Mucosa of descending colon (tissue), 3 donors: ENCODE results near the gene CLTCL1. TPM values are rescaled to one million over a fixed set of nuclear protein-coding genes. Genes with fewer than 3 reads are reported as not detected.
A peak's percentile ranks its signal among the peaks of the same experiment; 100 is the strongest.
"Not testable (repeated sequence)": the region's sequence is repeated elsewhere in the genome, so short reads cannot be mapped to it uniquely, and the experiment has no call there.

Experiments
- ATAC-seq: fragments of 200-7000 bp; cut with Tn5 transposase; one replicate; pipeline ENCODE4 v1.9.1; 2020; ENCODE audit warnings: mild to moderate bottlenecking, moderate library complexity
- DNase-seq, 3 donors: peaks; one replicate each; pipeline ENCODE4 v3.0.0-alpha.2; 2020
- H3K36me3 ChIP-seq: fragments of 200-600 bp; one replicate; pipeline ENCODE4 v1.8.0; 2021; ENCODE audit warnings: low read depth, mild to moderate bottlenecking
- H3K4me1 ChIP-seq: fragments of 200-600 bp; one replicate; pipeline ENCODE4 v1.8.0; 2021; ENCODE audit warnings: low read depth, mild to moderate bottlenecking
- H3K4me3 ChIP-seq: fragments of 200-600 bp; one replicate; pipeline ENCODE4 v1.8.0; 2021; ENCODE audit warnings: mild to moderate bottlenecking
- H3K9me3 ChIP-seq: fragments of 200-600 bp; one replicate; pipeline ENCODE4 v1.8.0; 2021; ENCODE audit warnings: mild to moderate bottlenecking
- intact Hi-C, 2 donors: fragments of 100-400 bp; cut with DNase I in 1 of 2; cut with micrococcal nuclease in 1 of 2; formaldehyde crosslinking; loops; one replicate each; pipeline versions ENCODE4 v1.11.0 to v1.11.1; 2022; cut with DNase I, micrococcal nuclease
- total RNA-seq, 3 donors: library from RNA; stranded (reverse); fragmentation: NEBNext Ultra II Directional in 2 of 3; extraction: Animal tissue kit (Norgen Biotek cat#: 25700) in 2 of 3; gene quantifications; one replicate each; pipeline versions ENCODE4 v1.2.1 to v1.2.4, GENCODE V29; 2021 to 2023
- TF ChIP-seq, protein P1 (sequence below): fragments of 200-600 bp; IDR thresholded peaks from one replicate; pipeline ENCODE4 v1.8.0; 2022; ENCODE audit warnings: antibody characterized with exemption, mild to moderate bottlenecking
- donor health status: DM: no; HTN: no; CAD: no; lungs with moderate emphysema.
- donor health status: DM: no; HTN: no; CAD: no.
- donor health status: DM: no; HTN: yes; CAD: no.

Gene CLTCL1
- total RNA-seq, 3 donors from 2014 or later = 3.0 to 5.9 (median 5.7) TPM

DNA sequence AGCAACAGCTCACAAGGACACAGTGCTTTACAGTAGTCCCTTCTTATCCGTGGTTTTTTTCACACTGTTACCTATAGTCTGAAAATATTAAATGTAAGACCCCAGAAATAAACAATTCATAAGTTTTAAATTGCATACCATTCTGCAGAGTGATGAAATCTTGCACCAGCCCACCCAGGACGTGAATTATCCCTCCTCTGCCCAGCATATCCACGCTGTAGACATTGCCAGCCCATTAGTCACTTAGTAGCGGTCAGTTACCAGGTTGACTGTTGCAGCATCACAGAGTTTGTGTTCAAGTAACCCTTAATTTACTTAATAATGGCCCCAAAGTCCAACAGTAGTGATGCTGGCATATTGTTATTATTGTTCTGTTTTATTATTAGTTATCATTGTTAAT, 3.6 kb downstream of the CLTCL1 start:
- H3K9me3 ChIP-seq = no peaks in the 10 kb centered on the region
- DNase-seq (no peak), ATAC-seq (no peak)
- H3K4me3 ChIP-seq = no peak overlapping the region
- no peaks in the 10 kb centered on the region for H3K36me3 ChIP-seq
- TF ChIP-seq, protein P1, sequence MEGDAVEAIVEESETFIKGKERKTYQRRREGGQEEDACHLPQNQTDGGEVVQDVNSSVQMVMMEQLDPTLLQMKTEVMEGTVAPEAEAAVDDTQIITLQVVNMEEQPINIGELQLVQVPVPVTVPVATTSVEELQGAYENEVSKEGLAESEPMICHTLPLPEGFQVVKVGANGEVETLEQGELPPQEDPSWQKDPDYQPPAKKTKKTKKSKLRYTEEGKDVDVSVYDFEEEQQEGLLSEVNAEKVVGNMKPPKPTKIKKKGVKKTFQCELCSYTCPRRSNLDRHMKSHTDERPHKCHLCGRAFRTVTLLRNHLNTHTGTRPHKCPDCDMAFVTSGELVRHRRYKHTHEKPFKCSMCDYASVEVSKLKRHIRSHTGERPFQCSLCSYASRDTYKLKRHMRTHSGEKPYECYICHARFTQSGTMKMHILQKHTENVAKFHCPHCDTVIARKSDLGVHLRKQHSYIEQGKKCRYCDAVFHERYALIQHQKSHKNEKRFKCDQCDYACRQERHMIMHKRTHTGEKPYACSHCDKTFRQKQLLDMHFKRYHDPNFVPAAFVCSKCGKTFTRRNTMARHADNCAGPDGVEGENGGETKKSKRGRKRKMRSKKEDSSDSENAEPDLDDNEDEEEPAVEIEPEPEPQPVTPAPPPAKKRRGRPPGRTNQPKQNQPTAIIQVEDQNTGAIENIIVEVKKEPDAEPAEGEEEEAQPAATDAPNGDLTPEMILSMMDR = no peak
- intact Hi-C loops = no loop called here
- H3K4me1 ChIP-seq = peaks cover 12% of the 10 kb centered on the region

DNA sequence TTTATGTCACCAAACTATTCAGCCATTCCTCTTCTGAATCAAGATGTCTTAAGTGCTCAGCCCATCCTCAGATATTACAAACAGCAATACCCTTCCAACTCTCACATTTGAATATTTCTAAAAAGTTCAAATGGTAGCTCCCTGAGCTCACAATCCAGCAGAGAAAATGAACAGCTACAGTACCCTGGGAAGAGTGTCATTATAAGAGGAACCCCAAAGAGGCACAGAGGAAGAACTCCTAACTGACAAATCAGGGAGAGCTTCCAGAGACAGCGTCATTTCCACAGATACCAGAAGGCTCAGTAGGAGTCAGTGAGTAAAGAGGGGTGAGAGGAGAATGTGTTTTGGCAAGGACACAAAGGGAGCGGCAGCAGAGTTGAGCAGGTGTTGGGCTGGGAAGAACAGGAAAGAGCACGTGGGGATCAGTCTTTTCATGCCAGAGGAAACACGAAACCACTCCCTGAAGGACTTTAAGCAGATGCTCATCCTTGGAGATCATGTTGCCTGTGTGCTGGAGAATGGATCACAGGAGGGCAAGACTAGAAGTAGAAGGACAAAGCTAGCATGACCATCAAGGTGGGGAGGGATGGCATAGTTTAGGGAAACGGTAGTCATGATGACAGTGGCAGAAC, 4.3 kb downstream of the CLTCL1 start:
- intact Hi-C loops = no loop called here
- Histone ChIP-seq H3K36me3 (no peaks in the 10 kb centered on the region), H3K4me3 (no peak overlapping the region), H3K9me3 (no peaks in the 10 kb centered on the region), H3K4me1 (peaks cover 6% of the 10 kb centered on the region)
- ATAC-seq (peak; percentile 54), DNase-seq (peak in 1 of 3 donors; percentile 19)
- TF ChIP-seq, protein P1 = no peak

DNA sequence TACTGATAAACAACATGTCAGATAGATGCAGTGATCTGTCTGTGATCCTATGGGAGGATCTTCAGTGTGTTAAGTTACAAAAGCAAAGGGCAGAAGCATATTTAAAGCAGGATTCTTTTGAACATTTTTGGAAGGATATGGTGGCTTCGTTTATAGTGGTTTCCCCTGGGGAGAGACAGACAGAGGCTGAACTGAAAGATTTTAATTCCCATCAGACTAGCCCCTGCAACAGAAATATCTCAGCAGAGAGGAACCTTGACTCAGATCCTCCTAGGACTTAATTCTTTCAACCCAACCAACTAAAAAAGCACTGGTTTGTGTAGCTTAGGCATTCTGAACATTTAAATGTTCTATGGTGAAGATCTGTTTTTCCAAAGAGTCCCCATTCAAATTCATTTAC, 5.7 kb downstream of the CLTCL1 start:
- peaks cover 5% of the 10 kb centered on the region for H3K4me1 ChIP-seq
- ATAC-seq (no peak), DNase-seq (no peak)
- intact Hi-C loops = no loop called here
- H3K36me3 ChIP-seq = no peaks in the 10 kb centered on the region
- TF ChIP-seq, protein P1 = no peak
- H3K4me3 ChIP-seq = no peak overlapping the region
- no peaks in the 10 kb centered on the region for H3K9me3 ChIP-seq

DNA sequence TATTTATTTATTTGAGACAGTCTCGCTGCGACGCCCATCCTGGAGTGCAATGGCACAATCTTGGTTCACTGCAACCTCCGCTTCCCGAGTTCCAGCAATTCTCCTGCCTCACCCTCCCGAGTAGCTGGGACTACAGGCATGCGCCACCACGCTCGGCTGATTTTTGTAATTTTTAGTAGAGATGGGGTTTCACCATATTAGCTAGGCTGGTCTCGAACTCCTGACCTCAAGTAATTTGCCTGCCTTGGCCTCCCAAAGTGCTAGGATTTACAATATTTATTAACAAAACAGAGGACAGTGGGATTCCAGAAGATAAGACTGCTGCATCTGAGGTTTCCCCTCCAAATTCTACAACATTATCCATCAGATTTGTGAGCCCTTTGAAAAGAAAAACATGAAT, 12.4 kb downstream of the CLTCL1 start:
- H3K4me1 ChIP-seq, H3K4me3 ChIP-seq, H3K9me3 ChIP-seq, H3K36me3 ChIP-seq, DNase-seq, ATAC-seq, intact Hi-C loops: not testable (repeated sequence)

DNA sequence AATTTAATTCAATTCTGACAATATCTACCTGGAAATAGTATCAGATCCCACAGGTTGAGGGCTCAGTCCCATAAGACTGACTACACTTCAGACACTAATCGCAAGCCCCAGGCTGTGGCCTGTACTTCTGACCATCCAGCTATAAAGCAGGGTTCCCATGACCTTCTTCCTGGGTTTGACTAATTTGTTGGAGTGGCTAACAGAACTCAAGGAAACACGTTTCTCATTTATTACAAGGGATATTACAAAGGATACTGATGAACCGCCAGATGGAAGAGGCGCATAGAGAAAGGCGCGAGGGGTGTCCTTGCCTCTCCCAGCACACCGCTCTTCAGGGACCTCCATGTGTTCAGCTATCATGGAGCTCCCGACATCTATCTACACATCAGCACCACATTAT, 13.7 kb downstream of the CLTCL1 start:
- Histone ChIP-seq H3K36me3 (no peaks in the 10 kb centered on the region), H3K4me1 (no peaks in the 10 kb centered on the region), H3K4me3 (no peak overlapping the region), H3K9me3 (no peaks in the 10 kb centered on the region)
- intact Hi-C loops = no loop called here
- TF ChIP-seq, protein P1 = no peak
- ATAC-seq (no peak), DNase-seq (no peak)

DNA sequence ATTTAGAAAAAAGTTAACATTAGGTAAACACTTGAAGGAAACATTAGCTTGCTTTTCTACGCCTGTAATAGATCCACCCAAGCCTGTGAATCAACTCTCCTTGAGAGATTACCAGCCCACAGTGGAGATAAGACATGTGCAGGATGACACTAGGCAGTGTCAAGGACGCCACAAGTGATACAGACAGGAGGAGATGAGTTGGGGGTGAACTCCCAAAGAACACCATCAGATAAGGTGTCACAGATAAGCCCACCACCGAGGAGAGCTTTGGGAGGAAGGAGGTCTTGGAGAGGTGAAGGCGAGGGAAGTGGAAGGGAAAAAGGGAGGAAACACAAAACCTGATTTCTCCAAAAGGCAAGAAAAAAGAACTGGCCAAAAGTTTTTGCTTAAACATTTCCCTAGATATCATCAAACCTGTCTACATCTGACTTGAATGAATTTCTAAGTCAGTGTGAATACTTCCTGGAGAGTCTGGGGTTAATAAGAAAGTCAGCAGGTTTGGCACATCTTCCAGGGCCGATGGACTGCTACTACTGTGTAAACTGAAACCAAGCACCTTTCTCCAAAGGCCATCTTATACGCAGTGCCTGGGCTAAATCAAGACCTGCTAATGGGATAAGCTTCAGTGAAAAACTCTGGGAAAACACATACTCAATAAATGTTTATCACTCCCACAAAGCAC, 15.5 kb downstream of the CLTCL1 start:
- no peaks in the 10 kb centered on the region for H3K36me3 ChIP-seq
- H3K4me3 ChIP-seq = no peak overlapping the region
- intact Hi-C loops = no loop called here
- DNase-seq = no peak
- H3K9me3 ChIP-seq = no peaks in the 10 kb centered on the region
- ATAC-seq = no peak
- peaks cover 2% of the 10 kb centered on the region for H3K4me1 ChIP-seq
- TF ChIP-seq, protein P1 = no peak
